Measurements from ENCODE around the gene PROB1.
"Not testable (repeated sequence)": the region's sequence is repeated elsewhere in the genome, so short reads cannot be mapped to it uniquely, and the experiment has no call there.

Gene PROB1

DNA sequence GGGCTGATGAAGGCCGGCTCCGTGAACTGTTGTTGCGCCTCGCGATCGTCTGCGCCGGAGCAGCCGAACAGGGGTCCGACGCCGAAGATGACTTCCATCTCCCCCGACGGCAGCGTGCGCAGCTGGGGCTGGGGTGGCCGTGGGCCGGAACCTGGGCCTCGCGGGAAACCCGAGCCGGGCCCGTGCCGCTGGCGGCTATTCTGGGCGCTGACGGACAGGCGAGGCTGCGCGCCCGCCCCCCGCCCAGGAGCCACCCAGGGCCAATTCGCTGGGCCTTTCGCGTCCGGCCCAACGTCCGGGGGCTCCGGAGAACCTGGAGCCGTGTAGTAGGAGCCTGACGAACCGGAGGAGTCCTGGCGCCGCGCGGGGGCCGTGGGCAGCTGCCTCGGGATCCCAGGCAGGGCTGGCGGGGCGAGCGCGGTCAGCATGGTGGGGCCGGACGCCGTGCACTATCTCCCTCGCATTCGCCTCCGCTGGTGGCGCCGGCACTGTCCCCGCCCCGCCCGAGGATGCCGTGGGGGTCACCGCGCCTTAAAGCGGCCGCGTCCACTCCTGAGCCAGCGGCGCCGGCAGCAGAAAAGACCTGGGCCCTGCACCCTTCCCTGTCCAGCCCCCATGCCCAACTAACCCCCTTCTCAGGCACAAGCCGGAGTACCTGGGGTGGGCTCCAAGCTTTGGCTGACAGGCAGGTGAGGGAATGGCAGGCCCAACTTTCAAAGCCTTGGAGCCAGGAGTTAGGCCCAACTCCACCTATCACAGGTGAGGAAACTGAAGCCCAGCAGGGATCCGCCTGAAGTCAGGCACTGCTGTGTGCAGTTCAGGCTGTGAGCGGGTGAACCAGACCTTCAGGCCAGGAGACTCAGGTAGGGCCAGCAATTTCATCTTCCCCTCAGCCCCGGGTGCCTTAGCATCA lies at the start of gene PROB1:
Gene PROB1 (minus strand): TSS at position 451 of the 913 bp plus-strand sequence. CDS start 23 bp downstream, at position 428.
- no peak for DNase-seq

DNA sequence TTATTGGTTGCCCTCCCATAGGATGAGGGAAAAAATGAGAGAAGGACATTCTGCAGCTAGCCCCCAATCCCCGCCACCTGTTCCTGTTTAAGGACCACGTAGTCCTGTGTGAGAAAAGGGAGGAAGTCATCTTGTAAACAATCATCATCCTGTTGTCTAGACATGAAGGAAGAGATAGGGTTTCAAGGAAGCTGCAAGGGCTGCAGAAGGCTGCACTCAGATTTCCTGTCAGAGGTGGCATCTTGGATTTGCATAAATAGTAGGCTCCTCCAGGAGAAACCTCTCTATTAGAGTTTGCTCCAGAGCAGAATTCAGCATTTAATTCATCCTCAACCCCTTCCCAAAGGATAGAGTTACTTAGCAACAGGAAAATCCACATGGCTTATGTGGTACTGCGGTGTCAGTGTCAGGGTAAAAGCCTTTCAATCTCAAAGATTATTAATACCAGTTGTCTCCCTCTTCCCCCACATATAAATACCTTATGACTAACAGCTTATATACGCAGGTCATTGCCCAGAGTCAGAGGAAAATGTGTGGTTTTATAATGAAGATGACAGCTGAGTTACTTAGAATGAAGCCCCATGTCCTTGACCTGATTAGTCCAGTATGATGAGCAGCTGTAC lies 49.0 kb upstream of the PROB1 start:
- no peak for DNase-seq

GRCh38 chr5:139440416-139440815 lies 45.5 kb upstream of the PROB1 start:
- not testable (repeated sequence) for DNase-seq

DNA sequence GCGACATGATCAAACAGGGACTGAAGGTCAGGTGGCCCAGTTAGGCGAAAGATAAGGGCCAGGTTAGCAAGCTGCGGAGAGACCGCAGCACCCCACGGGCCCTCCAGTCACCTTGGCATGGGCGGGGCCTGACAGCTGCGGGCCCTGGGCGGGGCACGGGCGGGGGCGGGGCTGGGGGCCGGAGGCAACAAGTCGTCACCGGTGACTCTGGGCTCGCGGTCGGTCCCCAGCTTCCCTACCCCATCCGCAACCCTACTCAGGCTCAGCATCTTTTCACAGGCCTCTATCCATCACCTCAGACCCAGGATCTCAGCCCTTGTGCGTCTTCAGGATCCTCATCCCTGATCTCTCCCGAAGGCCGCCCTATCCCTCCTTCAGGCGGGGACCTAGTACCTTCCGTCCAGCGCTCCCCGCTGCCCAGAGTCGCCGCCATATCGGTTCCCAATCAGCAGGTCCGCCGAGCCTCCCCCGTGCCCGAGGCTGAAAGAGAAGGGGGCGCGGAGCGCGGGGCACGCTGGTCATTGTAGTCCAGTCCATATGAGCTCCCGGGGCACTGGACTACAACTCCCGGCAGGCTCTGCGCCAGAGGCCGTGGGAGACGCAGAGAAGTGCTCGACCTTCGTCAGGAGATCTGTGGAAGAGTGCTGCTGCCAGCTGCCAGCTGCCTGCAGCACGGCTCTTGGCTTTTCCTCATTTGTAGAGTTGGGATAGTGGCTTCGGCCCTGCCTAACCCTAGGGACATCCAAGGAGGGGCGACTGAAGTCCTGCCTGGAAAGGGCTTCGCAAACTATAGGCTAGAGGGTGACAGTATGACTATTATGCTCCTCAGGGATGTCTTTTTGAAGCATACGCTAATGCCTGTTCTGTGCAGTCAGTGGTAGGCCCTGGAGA lies 44.4 kb upstream of the PROB1 start, which contains the start of gene DNAJC18:
Gene DNAJC18 (minus strand): TSS at position 513 of the 891 bp plus-strand sequence. CDS start 80 bp downstream, at position 433.
- DNase-seq, result peak; percentile 87

DNA sequence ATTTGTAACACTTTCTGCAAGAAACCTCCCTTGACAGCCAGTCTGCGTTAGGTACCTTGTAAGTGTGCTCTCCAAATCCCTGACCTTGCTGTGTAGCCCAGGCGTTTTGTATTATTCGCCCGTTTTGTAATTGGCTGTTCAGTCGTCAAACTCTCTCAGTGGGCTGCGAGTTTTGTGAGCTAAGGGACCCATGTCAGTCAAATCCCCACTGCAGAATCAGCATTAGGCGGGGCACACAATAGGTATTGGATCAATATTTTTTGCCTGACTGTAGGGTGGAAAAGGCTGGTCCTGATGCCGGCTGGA lies 43.8 kb upstream of the PROB1 start:
- no peak for DNase-seq

DNA sequence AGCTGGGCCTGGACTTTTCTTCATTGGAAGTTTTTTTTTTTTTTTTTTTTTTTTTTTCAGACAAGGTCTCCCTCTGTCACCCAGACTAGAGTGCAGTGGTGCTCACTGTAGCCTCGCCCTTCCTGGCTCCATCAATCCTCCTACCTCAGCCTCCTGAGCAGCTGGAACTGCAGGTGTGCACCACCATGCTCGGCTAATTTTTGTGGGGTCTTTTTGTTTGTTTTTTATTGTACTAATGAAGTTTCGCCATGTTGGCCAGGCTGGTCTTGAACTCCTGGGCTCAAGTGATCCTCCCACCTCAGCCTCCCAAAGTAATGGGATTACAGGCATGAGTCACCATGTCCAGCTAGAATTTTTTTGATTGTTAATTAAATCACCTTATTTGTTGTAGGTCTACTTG lies 40.8 kb upstream of the PROB1 start:
- DNase-seq, result no peak

DNA sequence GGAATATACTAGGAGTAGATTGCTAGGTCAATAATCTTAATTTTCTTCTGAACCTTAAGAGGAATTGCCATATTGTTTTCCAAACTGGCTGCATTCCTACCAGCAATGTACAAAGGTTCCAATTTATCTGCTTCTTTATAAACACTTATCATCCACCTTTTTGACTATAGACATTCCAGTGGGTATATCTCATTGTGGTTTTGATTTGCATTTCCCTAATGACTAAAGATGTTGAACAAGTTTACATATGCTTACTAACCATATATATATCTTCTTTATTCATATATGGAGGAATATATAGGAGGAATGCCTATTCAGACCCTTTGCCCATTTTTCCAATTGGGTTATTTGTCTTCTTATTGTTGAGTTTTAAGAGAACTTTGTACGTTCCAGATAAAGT lies 36.8 kb upstream of the PROB1 start:
- DNase-seq, result no peak

DNA sequence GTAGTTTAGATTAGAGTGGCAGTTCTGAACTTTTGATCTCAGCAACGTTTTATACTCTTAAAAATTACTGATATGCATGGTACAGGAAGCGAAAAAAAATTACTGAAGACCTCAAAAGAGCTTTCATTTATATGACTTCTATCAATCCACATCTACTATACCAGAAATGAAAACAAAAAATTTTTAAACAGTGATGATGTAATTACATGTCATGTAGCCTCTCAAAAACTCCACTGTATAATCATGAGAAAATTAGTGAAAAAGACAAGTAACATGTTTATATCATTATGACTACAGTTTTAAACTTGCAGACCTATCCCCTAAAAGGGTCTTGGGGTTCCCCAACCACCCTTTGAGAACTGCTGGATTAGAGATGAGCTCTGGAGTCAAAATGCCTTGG lies 35.1 kb upstream of the PROB1 start:
- DNase-seq, result no peak

- no peak for DNase-seq
Measured at GRCh38 chr5:139426203-139426885, 31.4 kb upstream of the PROB1 start.

DNA sequence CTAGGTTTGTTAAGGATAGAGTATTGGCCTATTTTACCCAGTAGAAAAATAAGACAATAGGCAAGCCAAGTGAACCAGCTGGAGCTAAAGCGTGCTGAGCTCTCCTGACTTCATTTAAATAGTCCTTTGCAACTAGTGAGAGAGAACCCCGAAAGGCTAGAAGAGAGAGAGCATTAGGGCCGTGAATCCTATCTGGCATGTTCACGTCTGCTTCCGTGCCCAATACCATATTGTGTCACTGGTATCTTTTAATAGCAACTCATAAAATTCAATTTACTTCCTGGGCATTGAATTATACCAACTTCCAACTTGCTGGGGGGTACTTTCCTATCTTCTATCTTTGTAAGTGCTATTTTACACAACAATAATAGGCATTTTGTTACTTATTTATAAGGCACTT lies 30.6 kb upstream of the PROB1 start:
- no peak for DNase-seq

GRCh38 chr5:139422307-139422893 lies 27.5 kb upstream of the PROB1 start:
- DNase-seq, result peak; percentile 53

GRCh38 chr5:139419226-139420192 lies 24.6 kb upstream of the PROB1 start:
- DNase-seq, result no peak

DNA sequence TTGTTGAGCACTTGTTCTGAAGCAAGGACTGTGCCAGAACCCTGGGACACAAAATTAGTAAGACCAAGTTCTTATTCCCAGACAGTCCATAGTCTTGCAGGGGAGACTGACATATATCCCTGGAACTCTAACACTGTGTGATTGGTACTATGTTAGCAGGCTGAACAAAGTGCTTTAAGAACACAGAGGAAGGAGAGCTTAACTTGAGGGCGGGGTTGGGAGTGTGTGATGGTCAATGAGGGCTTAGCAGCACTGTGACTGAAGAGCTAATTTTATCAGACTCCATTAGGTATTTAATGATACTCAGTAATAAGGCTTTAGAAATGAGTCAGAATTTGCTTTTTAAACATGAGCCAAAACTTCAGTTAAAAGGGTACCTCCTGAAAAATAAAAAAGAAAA lies 23.9 kb upstream of the PROB1 start:
- DNase-seq, result no peak

- peak; percentile 82 for DNase-seq
Measured at GRCh38 chr5:139417214-139417613, 22.3 kb upstream of the PROB1 start.

GRCh38 chr5:139416651-139417050 lies 21.7 kb upstream of the PROB1 start:
- DNase-seq, result no peak

DNA sequence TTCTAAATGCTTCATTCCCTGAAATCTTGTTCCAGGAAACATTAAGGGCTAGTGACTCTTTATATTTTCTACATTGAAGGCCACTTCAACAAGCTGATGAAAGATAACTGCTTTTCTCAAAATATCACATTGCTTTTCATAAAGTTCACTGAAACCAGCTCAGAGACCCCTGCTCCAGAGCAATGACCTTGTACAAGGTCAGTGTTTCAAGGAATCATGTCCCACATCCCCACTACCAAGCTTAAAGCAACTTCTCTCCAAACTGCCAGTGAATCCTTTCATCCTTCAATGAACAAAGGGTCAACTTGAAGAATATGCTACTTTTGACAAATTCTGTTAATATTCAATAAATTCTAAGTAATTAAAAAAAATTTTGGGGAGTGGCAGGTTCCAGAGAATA lies 21.0 kb upstream of the PROB1 start:
- DNase-seq, result no peak

DNA sequence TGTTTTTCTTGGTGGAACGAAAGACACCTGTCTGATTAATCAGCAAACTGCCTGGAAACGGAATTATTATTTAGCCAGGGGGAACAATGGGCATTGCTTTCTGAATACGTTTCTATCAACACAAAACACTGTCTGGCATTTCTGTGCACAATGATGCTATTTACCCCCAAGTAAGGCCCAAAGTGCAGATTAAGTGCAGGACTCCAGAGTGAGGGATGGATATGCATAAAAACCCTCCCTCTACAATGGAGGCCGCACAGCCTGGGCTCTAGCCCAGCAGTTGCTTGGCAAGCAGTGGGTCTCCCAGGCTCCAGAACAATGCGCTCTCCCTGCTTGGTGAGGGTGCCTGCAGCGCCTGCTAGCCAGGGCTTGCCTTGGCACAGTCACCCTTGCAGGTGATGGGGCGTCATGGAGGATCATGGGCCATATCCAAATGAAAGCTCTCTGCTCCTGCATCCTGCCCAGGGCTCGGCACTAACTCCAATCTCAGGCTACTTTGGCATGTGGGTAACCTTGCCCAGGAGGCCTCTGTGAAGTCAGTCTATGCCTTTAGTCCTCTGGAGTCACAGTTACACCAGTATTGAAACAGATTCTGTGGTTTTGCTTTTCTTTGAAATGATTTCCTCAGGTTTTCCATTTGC lies 20.4 kb upstream of the PROB1 start:
- DNase-seq, result peak; percentile 64

DNA sequence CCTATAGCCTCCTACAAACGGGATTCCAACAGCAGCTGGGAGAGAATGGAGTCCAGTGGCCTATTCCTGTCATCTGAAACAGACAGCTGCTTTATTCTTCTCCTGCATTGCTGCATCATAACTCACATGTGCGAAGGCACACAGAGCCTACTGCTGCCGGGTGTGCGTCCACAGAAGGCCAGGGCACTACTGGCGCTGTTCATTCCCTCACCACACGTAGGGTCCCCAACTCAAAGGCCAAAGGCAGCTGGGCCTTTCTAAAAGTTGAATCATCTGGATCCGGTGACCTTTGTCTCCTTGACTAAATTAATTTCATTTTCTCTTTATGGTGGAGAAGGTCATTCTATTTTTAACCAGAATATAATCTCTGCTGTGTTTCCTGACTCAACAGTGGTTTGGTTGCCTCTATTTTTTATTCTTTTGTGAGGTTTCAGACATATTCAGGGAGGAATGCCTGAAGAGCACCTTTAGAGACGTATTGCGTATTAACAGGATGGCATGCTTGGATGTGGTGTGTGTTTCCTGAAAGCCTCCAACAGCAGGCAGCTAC lies 19.8 kb upstream of the PROB1 start:
- no peak for DNase-seq

DNA sequence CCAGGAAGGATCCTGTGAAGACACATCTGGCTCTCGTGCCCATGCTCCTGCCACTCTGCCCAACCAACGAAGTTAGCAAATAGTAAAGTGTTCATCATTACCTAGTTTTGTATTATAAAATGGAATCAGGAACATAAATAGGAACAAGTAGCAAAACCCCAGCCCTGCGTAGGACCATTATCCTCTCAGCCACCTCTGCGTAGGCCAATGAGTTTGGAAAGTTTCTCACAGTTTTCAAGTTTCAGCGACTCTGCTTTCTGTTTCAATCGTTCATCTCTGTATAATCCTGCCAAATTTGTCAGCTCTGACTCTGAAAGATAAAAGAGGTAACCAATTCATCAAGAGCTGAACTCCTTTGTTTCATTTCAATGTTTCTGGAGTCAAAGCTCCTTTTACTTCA lies 19.1 kb upstream of the PROB1 start:
- DNase-seq, result no peak

- no peak for DNase-seq
Measured at GRCh38 chr5:139413153-139413552, 18.2 kb upstream of the PROB1 start.
